ENCODE data around the gene GPR183. TPM values are rescaled to one million over a fixed set of nuclear protein-coding genes. Genes with fewer than 3 reads are reported as not detected.

GPR183 gene
- total and polyA plus RNA-seq, 2 donors (not counting 1 experiment from before 2014, with no cell fraction given): 0.27 TPM; not detected in 1

GRCh38 chr13:99302637-99303505 lies 4.3 kb downstream of the GPR183 start:
- H3K4me1 ChIP-seq (ENCODE audit: control insufficient read depth, extremely low read depth, insufficient read depth, low read length): peaks cover 7% of the 10 kb centered on the region
- no peak overlapping the region for H3K9ac ChIP-seq (ENCODE audit: insufficient read depth, low read length)
- H3K4me3 ChIP-seq (replicated peaks in 1 of 4; ENCODE audit: control extremely low read depth in 1 of 4, insufficient read depth in 1 of 4, low read depth in 3 of 4, low read length in 4 of 4): no peak overlapping the region
- H2AFZ ChIP-seq (ENCODE audit: low read length): no peak overlapping the region
- H3K4me2 ChIP-seq (ENCODE audit: extremely low read depth, insufficient read depth, low read length): no peak overlapping the region
- H3K27me3 ChIP-seq (ENCODE audit: control insufficient read depth, insufficient read depth, low read length): no peaks in the 10 kb centered on the region
- no peaks in the 10 kb centered on the region for H3K36me3 ChIP-seq (ENCODE audit: control insufficient read depth, insufficient read depth, low read length)
- TF ChIP-seq CTCF (conservative IDR thresholded peaks at IDR 0.05 in 1 of 2, IDR thresholded peaks at IDR 0.05 in 1 of 2; ENCODE audit: low read depth in 1 of 2, low read length in 2 of 2): no peak
- no peak for TF ChIP-seq EZH2 (IDR thresholded peaks at IDR 0.05; ENCODE audit: low read length, missing control alignments)
- no peak for DNase-seq (ENCODE audit: low read depth in 2 of 2)
- H3K27ac ChIP-seq (ENCODE audit: insufficient read depth, low read length): no peak overlapping the region
- peaks cover 2% of the 10 kb centered on the region for H4K20me1 ChIP-seq (ENCODE audit: control insufficient read depth, extremely low read depth, insufficient read depth, low read length)
- no peaks in the 10 kb centered on the region for H3K79me2 ChIP-seq (ENCODE audit: control insufficient read depth, insufficient read depth, low read length)
- H3K9me3 ChIP-seq (ENCODE audit: control insufficient read depth, insufficient read depth, low read depth, low read length): no peaks in the 10 kb centered on the region

- Histone ChIP-seq H4K20me1 (ENCODE audit: control insufficient read depth, extremely low read depth, insufficient read depth, low read length) (peaks cover 2% of the 10 kb centered on the region), H3K27ac (ENCODE audit: insufficient read depth, low read length) (no peak overlapping the region), H3K9ac (ENCODE audit: insufficient read depth, low read length) (no peak overlapping the region), H3K79me2 (ENCODE audit: control insufficient read depth, insufficient read depth, low read length) (no peaks in the 10 kb centered on the region), H3K36me3 (ENCODE audit: control insufficient read depth, insufficient read depth, low read length) (no peaks in the 10 kb centered on the region), H3K9me3 (ENCODE audit: control insufficient read depth, insufficient read depth, low read depth, low read length) (no peaks in the 10 kb centered on the region), H3K4me1 (ENCODE audit: control insufficient read depth, extremely low read depth, insufficient read depth, low read length) (no peaks in the 10 kb centered on the region), H3K27me3 (ENCODE audit: control insufficient read depth, insufficient read depth, low read length) (no peaks in the 10 kb centered on the region), H2AFZ (ENCODE audit: low read length) (no peak overlapping the region), H3K4me3 (replicated peaks in 1 of 4; ENCODE audit: control extremely low read depth in 1 of 4, insufficient read depth in 1 of 4, low read depth in 3 of 4, low read length in 4 of 4) (no peak overlapping the region), H3K4me2 (ENCODE audit: extremely low read depth, insufficient read depth, low read length) (no peak overlapping the region)
- no peak for TF ChIP-seq CTCF (conservative IDR thresholded peaks at IDR 0.05 in 1 of 2, IDR thresholded peaks at IDR 0.05 in 1 of 2; ENCODE audit: low read depth in 1 of 2, low read length in 2 of 2)
- no peak for TF ChIP-seq EZH2 (IDR thresholded peaks at IDR 0.05; ENCODE audit: low read length, missing control alignments)
- DNase-seq (ENCODE audit: low read depth in 2 of 2): no peak
These were observed 5.1 kb downstream of the GPR183 start for GRCh38 chr13:99301913-99302636.

GRCh38 chr13:99301056-99301838 lies 6.0 kb downstream of the GPR183 start:
- no peak for DNase-seq (ENCODE audit: low read depth in 2 of 2)
- no peaks in the 10 kb centered on the region for H3K9me3 ChIP-seq (ENCODE audit: control insufficient read depth, insufficient read depth, low read depth, low read length)
- no peaks in the 10 kb centered on the region for H3K27me3 ChIP-seq (ENCODE audit: control insufficient read depth, insufficient read depth, low read length)
- TF ChIP-seq CTCF (conservative IDR thresholded peaks at IDR 0.05 in 1 of 2, IDR thresholded peaks at IDR 0.05 in 1 of 2; ENCODE audit: low read depth in 1 of 2, low read length in 2 of 2): no peak
- TF ChIP-seq EZH2 (IDR thresholded peaks at IDR 0.05; ENCODE audit: low read length, missing control alignments): no peak
- H3K4me3 ChIP-seq (replicated peaks in 1 of 4; ENCODE audit: control extremely low read depth in 1 of 4, insufficient read depth in 1 of 4, low read depth in 3 of 4, low read length in 4 of 4): no peak overlapping the region
- no peak overlapping the region for H3K27ac ChIP-seq (ENCODE audit: insufficient read depth, low read length)
- H3K4me1 ChIP-seq (ENCODE audit: control insufficient read depth, extremely low read depth, insufficient read depth, low read length): no peaks in the 10 kb centered on the region
- H3K4me2 ChIP-seq (ENCODE audit: extremely low read depth, insufficient read depth, low read length): no peak overlapping the region
- H3K9ac ChIP-seq (ENCODE audit: insufficient read depth, low read length): no peak overlapping the region
- no peaks in the 10 kb centered on the region for H3K79me2 ChIP-seq (ENCODE audit: control insufficient read depth, insufficient read depth, low read length)
- H3K36me3 ChIP-seq (ENCODE audit: control insufficient read depth, insufficient read depth, low read length): no peaks in the 10 kb centered on the region
- H4K20me1 ChIP-seq (ENCODE audit: control insufficient read depth, extremely low read depth, insufficient read depth, low read length): peaks cover 2% of the 10 kb centered on the region
- no peak overlapping the region for H2AFZ ChIP-seq (ENCODE audit: low read length)
